Glutamatergic neuron (in vitro differentiated cells): ENCODE measurements around the gene ACTC1. TPM values are rescaled to one million over a fixed set of nuclear protein-coding genes. Genes with fewer than 3 reads are reported as not detected.

Experiments
- DNase-seq: peaks from one replicate; pipeline ENCODE4 v3.0.0; 2022
- H3K27ac Mint-ChIP-seq: one replicate; pipeline ENCODE4 v1.8.0; 2020; ENCODE audit warnings: mild to moderate bottlenecking, mixed read lengths, inconsistent platforms; ENCODE audit not compliant: unreplicated experiment
- H3K27me3 Mint-ChIP-seq: one replicate; pipeline ENCODE4 v1.8.0; 2020; ENCODE audit warnings: mild to moderate bottlenecking, moderate library complexity, mixed read lengths, inconsistent platforms; ENCODE audit not compliant: unreplicated experiment
- H3K36me3 Mint-ChIP-seq: one replicate; pipeline ENCODE4 v1.8.0; 2020; ENCODE audit warnings: mild to moderate bottlenecking, mixed read lengths, inconsistent platforms; ENCODE audit not compliant: unreplicated experiment
- H3K4me1 Mint-ChIP-seq: one replicate; pipeline ENCODE4 v1.8.0; 2020; ENCODE audit warnings: mild to moderate bottlenecking, low read depth, mixed read lengths, inconsistent platforms; ENCODE audit not compliant: unreplicated experiment
- H3K4me3 Mint-ChIP-seq: one replicate; pipeline ENCODE4 v1.8.0; 2020; ENCODE audit warnings: mild to moderate bottlenecking, mixed read lengths, inconsistent platforms; ENCODE audit not compliant: unreplicated experiment
- H3K9me3 Mint-ChIP-seq: one replicate; pipeline ENCODE4 v1.8.0; 2020; ENCODE audit warnings: mild to moderate bottlenecking, moderate library complexity, mixed read lengths, inconsistent platforms; ENCODE audit not compliant: unreplicated experiment
- CTCF ChIP-seq: fragments of 200-600 bp; sonication (generic); IDR thresholded peaks from one replicate; pipeline ENCODE4 v1.5.0; 2021; ENCODE audit not compliant: partially characterized antibody, unreplicated experiment
- total RNA-seq: library from RNA; stranded (reverse); fragmentation: NEBNext Ultra II Directional; extraction: Animal tissue kit (Norgen Biotek cat#: 25700); gene quantifications from one replicate; pipeline ENCODE4 v1.2.1, GENCODE V29; 2021; ENCODE audit not compliant: unreplicated experiment

ACTC1 gene
- total RNA-seq, 1 donor from 2014 or later, result 19.6 TPM

DNA sequence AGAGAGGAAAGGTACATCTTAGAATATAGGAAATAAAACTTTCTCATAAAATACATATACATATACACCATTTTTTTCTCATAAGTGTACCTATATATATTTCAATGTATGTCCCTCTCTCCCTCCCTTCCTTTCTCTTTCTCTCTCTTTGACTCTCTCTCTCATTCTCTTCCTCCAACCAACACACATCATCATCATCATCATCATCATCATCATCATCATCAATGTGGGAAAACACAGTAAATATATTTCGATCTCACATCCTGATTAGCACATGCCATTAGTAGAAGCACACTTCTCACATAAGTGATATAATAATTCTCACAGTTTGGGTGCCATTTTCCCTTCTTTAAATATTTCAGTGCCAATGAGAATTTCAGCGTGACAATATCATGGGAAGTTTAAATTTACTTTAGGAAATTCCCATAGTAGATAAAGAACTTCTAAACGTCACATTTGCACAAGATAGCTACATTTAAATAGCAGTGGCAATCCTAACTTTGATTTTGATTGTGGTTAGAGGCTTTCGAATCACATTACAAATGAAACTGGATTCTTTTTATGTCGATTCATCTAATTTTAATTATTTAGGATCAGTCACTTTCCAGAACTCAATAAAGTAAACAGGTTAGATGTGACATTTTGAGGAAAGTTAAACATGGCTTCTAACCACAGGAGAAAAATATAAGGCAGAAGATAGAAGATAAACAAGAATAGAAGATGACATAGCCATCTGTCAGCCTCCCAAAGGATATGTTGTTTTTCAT lies 33.0 kb upstream of the ACTC1 start:
- no peak for DNase-seq
- H3K9me3 Mint-ChIP-seq, result peaks cover 3% of the 10 kb centered on the region
- H3K27ac Mint-ChIP-seq, result peak overlapping the region; percentile 70
- H3K4me3 Mint-ChIP-seq, result no peak overlapping the region
- TF ChIP-seq CTCF, result no peak
- peaks cover 14% of the 10 kb centered on the region for H3K4me1 Mint-ChIP-seq
- no peaks in the 10 kb centered on the region for H3K36me3 Mint-ChIP-seq
- H3K27me3 Mint-ChIP-seq, result no peaks in the 10 kb centered on the region

DNA sequence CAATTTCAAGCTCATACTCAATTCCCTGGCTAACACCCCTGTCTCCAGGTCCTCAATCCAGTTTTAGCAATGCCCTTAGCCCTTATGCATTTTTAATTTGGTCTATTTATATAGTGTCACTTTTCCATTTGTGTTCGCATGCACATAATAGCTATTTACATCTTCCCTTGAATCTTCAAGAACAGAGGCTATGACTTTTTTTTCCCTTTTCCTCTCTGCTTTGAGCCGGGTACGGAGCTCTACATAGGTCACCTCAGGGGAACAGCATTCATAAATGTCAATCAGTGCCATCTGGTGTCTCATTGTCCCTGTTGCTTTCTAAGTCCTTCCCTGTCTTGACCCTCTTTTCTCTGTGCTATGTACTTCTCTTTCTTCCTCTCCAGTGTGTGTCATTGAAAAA lies 26.5 kb upstream of the ACTC1 start:
- Mint-ChIP-seq H3K36me3 (no peaks in the 10 kb centered on the region), H3K27me3 (peaks cover 8% of the 10 kb centered on the region), H3K4me3 (peak overlapping the region; percentile 40), H3K4me1 (peaks cover 26% of the 10 kb centered on the region), H3K9me3 (peaks cover 7% of the 10 kb centered on the region), H3K27ac (peak overlapping the region; percentile 88)
- no peak for DNase-seq
- TF ChIP-seq CTCF, result no peak

- TF ChIP-seq CTCF, result no peak
- H3K4me3 Mint-ChIP-seq, result no peak overlapping the region
- peaks cover 28% of the 10 kb centered on the region for H3K4me1 Mint-ChIP-seq
- no peaks in the 10 kb centered on the region for H3K36me3 Mint-ChIP-seq
- no peak for DNase-seq
- H3K27me3 Mint-ChIP-seq, result peaks cover 8% of the 10 kb centered on the region
- peaks cover 4% of the 10 kb centered on the region for H3K9me3 Mint-ChIP-seq
- H3K27ac Mint-ChIP-seq, result no peak overlapping the region
Observed at GRCh38 chr15:34820110-34820509, 24.8 kb upstream of the ACTC1 start.

- DNase-seq, result no peak
- Mint-ChIP-seq H3K36me3 (no peaks in the 10 kb centered on the region), H3K27ac (no peak overlapping the region), H3K9me3 (peaks cover 4% of the 10 kb centered on the region), H3K4me3 (no peak overlapping the region), H3K4me1 (peaks cover 34% of the 10 kb centered on the region), H3K27me3 (peaks cover 10% of the 10 kb centered on the region)
- TF ChIP-seq CTCF, result no peak
Observed at GRCh38 chr15:34818526-34818925, 23.2 kb upstream of the ACTC1 start.

DNA sequence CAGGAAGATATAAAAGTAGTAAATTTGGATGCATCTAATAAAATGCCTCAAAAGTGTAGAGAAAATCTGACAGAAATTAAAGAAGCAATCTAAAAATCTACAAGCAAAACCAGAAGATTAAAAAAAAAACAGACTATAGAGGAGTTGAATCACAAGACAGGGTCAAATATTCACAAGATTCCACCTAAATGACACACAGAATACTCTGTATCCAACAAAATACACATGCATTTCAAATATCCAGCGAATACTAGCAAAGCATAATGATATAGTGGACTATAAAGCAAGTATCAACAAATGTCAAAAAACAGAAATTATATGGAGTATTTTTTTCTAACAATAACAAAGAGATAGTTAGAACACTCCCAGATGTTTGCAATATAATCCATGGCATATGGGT lies 20.5 kb upstream of the ACTC1 start:
- Mint-ChIP-seq H3K27ac (no peak overlapping the region), H3K27me3 (peaks cover 3% of the 10 kb centered on the region), H3K9me3 (peaks cover 2% of the 10 kb centered on the region), H3K36me3 (no peaks in the 10 kb centered on the region), H3K4me3 (no peak overlapping the region), H3K4me1 (peaks cover 22% of the 10 kb centered on the region)
- no peak for DNase-seq
- no peak for TF ChIP-seq CTCF
